HG03135 (cell line): ENCODE results near the gene PARL.

Source experiments
- ATAC-seq: cut with Tn5 transposase; IDR thresholded peaks from one replicate; pipeline ENCODE4 v1.9.1; 2021; ENCODE audit warnings: mild to moderate bottlenecking, moderate library complexity; ENCODE audit not compliant: unreplicated experiment

PARL gene

GRCh38 chr3:183818706-183819624 is 65.7 kb downstream of the PARL start:
- no peak for ATAC-seq

- ATAC-seq: no peak
These were observed 66.5 kb downstream of the PARL start for GRCh38 chr3:183818041-183818620.

GRCh38 chr3:183817639-183818038 is 67.0 kb downstream of the PARL start:
- no peak for ATAC-seq

GRCh38 chr3:183816681-183817510 is 67.8 kb downstream of the PARL start:
- ATAC-seq: no peak

GRCh38 chr3:183815951-183816475 is 68.7 kb downstream of the PARL start:
- ATAC-seq: no peak

- ATAC-seq: no peak
These were observed 69.1 kb downstream of the PARL start for GRCh38 chr3:183815563-183815940.

- ATAC-seq: no peak
These were observed 70.4 kb downstream of the PARL start for GRCh38 chr3:183814240-183814639.

GRCh38 chr3:183812761-183813445 is 71.8 kb downstream of the PARL start:
- ATAC-seq: no peak

- no peak for ATAC-seq
These were observed 73.0 kb downstream of the PARL start for GRCh38 chr3:183811638-183812037.

- no peak for ATAC-seq
These were observed 73.8 kb downstream of the PARL start for GRCh38 chr3:183810643-183811594.

- no peak for ATAC-seq
These were observed 75.4 kb downstream of the PARL start for GRCh38 chr3:183809270-183809669.

GRCh38 chr3:183808355-183808754 is 76.3 kb downstream of the PARL start:
- no peak for ATAC-seq

- no peak for ATAC-seq
These were observed 76.8 kb downstream of the PARL start for GRCh38 chr3:183807881-183808280.

- ATAC-seq: no peak
These were observed 77.4 kb downstream of the PARL start for GRCh38 chr3:183807209-183807728.

GRCh38 chr3:183802989-183803388 is 81.7 kb downstream of the PARL start:
- ATAC-seq: no peak

- ATAC-seq: no peak
These were observed 83.1 kb downstream of the PARL start for GRCh38 chr3:183801601-183802000.

- no peak for ATAC-seq
These were observed 84.3 kb downstream of the PARL start for GRCh38 chr3:183800243-183800863.

- ATAC-seq: no peak
These were observed 85.2 kb downstream of the PARL start for GRCh38 chr3:183799461-183799860.

GRCh38 chr3:183797996-183798395 is 86.7 kb downstream of the PARL start:
- ATAC-seq: no peak
